Measurements from ENCODE around the gene ARHGEF12.

GRCh38 chr11:120333801-120334200 lies 2.4 kb upstream of the ARHGEF12 start:
- TF ChIP-seq, protein P1, sequence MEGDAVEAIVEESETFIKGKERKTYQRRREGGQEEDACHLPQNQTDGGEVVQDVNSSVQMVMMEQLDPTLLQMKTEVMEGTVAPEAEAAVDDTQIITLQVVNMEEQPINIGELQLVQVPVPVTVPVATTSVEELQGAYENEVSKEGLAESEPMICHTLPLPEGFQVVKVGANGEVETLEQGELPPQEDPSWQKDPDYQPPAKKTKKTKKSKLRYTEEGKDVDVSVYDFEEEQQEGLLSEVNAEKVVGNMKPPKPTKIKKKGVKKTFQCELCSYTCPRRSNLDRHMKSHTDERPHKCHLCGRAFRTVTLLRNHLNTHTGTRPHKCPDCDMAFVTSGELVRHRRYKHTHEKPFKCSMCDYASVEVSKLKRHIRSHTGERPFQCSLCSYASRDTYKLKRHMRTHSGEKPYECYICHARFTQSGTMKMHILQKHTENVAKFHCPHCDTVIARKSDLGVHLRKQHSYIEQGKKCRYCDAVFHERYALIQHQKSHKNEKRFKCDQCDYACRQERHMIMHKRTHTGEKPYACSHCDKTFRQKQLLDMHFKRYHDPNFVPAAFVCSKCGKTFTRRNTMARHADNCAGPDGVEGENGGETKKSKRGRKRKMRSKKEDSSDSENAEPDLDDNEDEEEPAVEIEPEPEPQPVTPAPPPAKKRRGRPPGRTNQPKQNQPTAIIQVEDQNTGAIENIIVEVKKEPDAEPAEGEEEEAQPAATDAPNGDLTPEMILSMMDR (IDR thresholded peaks at IDR 0.05): no peak
- no peak for TF ChIP-seq POLR2A (IDR thresholded peaks at IDR 0.05)
